Skin of body (tissue), 2 donors: ENCODE data around the gene SPATA46. TPM values are rescaled to one million over a fixed set of nuclear protein-coding genes. Genes with fewer than 3 reads are reported as not detected.
"Not testable (repeated sequence)": the region's sequence is repeated elsewhere in the genome, so short reads cannot be mapped to it uniquely, and the experiment has no call there.

Experiments used
- DNase-seq: peaks from one replicate; lab custom pipeline; 2025; lab: John Stamatoyannopoulos, UW
- total RNA-seq: library from RNA; depleted of rRNA; stranded (reverse); fragments of >200 nt; gene quantifications from one replicate; pipeline ENCODE4 v1.2.3, GENCODE V29; 2014

SPATA46 gene
- total RNA-seq, 1 donor from 2014 or later = not detected

DNA sequence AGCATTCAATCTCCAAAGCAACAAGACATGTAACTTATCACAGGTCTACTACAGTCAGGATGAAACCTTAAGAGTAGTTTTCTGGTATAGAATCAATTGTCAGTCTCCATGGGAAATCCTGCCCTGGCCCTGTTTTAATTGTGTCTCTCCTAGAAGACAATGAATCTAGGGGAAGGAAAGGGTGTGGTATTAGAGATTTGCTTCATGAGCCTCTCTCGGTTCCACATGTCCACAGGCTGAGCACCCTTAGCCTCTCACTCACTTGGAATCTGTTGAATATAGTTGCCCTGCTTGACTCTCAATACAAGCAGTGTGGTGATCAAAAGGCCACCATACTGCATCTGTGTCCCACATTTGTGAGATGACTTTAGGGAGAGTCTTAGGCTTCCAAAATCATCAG is 17.7 kb downstream of the SPATA46 start:
- DNase-seq = no peak

DNA sequence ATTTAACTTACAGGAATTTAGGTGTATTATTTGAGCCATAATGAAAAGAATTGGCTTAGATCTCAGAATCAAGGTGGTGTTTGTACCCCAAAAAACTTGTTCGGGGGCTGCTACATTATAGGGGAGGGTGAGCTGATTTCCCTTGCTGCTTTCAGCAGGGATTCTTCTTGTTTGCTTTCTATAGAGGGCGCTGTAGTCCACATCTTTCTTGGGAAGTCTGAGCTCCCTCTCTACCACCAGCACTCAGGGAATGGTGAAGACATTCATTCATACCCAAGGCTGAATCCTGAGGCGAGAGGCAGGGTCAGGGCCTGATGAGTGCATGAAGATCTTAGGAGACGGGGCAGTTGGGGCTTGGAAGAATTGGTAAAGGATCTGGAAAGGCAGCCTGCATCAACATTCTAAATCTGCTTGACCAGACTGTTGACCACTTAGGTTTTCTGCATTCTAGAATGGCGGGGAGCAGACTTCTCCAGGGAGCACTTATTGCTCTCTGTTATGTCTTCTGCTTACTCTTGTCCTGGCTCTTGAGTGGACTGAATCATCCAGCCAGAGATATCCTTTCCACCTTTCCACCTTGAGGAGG is 18.9 kb downstream of the SPATA46 start:
- DNase-seq = no peak

DNA sequence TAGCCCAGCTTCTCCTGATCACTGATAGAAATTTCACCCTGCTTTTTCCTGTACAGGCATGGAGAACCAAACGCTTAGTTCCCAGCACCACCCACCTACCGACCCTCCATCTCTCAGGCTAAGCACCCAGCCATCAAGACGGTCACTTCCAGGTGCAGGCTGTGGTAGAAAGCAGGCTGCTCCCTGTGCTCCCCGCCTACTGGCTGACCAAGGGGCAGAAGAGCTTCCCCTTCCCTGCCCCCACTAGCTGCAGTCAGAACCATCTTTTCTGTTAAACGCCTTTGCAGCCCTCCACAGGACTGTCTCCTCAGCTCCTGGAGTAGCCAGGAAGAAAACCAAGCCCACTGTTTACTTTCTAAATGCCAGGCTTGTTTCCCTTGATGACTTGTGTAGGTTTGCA is 23.0 kb downstream of the SPATA46 start:
- DNase-seq = no peak

DNA sequence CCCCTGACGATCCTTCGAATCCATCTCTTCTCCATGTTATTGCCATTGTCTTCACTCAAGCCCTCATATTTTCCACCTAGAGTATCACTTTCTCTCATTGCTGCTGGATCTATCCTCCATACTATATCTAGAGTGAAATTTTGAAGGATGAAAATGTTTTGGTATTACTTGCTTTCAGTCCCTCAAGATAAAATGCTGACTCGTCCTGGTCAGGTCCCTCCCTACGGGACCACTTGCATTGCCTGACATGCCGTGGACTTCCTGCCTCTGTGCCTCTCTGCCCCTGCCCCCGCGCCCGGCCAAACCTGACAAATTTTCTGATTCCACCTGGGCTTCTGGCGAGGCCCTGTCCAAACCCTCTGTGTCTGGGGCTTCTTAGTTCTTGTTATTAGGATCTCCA is 23.6 kb downstream of the SPATA46 start:
- DNase-seq = no peak

DNA sequence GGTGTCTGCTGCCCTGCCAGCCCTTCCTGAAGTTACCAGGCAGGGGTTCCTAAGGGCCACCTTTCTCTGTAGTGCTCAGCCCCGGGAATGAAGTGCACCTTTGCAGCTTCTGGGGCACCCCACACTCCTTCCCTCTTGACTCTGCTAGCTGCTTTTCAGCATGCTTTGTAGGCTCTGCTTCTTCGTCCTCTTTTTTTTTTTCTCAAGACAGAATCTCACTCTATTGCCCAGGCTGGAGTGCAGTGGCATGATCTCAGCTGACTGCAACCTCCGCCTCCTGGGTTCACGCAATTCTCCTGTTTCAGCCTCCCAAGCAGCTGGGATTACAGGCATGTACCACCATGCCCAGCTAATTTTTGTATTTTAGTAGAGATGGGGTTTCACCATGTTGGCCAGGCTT is 24.8 kb downstream of the SPATA46 start:
- DNase-seq = not testable (repeated sequence)

DNA sequence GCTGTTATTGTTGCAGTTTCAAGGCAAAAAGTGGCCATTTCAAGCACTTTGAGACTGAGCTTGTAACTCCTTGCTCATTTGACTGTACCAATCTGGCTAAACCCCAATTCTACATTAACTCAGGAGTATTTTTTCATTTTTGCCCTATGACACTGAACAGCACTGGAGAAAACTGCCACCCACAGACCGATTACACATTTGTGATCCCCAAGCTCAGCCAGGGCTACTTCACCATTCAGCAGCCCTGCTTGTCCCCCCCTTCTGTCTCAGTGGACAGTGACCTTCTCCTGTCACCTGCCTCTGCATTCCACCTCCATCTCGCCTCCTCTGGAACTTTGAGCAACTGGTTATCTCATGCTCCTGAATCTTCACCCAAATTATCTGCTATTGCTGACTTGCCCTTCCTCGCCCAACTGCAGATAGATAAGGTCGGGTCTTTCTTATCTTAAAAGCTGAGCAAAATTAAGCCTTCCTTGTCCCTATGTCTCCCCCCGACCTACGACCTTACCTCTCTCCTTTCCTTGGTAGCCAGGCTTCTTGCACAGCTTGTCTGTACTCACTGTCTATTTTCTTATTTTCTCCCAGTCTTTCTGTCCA is 25.3 kb downstream of the SPATA46 start:
- DNase-seq = no peak

DNA sequence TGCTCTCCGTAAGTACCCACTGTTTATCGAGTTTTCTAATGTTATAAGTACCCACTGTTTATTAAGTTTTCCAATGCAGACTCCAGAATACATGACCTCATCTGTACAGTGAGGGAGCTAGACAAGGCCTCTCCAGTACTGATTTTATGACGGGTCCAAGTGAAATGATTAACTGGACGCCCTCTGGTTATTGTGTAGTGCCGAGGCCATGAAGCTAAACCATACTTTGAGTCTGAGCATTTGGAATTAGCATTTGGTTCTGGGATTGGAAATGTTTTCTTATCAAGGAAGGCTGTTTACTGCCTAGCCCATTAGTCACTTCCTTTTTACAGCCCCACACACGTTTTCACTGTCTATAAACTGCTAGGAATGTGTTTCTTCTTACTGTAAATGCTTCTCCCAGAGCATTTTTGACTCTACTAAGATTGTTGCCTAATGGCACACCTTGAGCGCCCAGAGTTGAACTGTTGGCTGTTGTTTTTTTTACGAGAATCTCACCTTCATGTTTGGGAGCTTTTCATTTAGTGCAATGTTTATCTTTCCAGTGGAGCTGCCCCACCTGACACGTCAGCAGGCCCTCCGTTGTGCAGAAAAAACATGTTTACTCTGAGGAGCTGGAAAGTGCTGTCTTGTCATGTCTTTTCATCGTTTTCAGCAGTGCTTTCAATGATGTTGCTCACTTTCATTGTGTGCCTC is 26.9 kb downstream of the SPATA46 start:
- peak; percentile 17 for DNase-seq

DNA sequence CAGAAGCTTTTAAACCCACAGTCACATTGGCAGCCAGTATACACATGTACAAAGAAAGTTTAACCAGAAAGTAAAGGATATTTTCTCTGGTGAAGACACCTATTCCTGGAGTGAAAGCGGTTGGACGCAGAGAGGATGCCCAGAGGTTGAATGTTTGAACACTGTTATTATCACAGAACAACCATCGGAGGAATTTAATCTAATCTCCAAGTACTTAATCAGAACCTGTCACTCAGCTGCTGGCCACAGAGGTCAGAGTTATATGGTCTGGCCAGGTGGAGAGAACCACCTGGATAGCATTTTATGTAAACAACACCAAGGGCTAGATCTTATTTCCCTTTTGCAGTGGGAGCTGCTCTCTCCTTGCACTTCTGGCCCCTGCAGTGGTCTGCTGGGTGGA is 29.4 kb downstream of the SPATA46 start:
- DNase-seq = no peak

DNA sequence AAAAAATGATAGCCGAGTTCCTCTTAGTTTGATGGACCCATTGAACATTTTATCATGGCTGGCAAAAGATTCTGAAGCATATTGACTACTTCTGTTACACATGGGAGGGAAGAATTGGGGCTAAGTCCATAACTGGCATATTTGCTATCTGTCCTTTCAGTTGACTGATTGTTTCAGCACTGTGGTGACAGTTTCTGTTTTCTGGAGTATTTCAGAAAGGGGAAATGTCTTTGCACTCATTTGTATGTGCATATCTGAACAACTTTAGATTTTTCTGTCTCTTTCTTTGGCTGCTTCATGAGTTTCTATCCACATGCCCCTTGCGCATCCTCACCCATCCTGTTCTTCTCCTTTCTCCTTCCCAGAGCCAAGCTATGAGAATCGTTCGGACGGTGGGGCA is 33.2 kb downstream of the SPATA46 start:
- no peak for DNase-seq

DNA sequence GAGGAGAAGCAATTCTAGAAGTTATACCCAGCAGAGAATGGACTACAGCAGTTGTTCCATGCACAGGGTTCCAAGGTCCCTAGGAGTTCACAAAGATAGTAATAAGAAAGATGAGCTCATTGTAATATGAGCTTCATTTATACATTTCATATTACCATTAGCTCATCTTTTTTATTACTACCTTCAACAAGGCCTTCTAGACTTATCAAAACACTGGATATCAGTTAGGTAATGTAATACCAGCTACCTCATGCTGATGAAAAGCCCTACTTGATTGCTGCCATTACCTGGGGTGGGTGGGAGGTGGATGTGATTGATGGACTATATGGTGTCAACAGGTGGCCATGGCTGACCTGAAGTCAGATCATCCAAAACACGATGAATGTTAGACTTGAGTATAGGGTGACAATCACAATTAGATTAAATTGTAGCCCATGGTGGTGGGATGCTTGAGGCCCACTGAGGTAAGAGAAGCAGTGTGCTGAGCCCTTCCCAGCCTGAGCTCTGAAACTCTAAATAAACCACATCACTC is 34.1 kb downstream of the SPATA46 start:
- DNase-seq = no peak

DNA sequence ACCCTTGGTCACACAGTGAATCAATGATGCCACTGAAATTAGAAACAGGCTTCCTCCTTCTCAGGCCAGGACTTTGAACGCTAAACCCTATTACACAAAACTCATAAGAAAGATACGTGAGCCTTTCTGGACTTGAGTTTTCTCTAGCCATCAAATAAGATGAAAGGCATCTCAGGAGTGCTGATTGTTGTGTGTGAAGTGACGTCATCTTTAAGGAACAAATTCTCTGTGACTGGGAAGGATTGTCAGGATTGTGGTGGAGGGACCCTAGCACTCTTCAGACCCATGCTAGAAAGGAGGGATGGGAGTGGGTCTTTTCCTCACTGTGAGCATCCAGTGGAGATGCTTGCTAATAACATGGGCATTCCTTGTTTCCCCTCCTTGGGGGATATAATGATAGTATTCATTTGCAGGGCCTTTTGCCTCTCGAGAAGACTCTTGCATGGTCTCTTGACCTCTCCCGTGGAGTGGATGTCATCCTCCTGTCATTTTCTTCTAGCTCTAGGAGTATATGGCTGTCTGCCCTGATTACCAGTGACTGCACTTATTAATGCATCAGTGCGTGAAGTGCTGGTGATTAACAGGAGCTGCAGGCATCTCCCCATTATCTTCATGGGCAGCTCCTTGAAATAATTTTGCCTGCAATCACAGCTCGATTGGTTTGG is 39.9 kb downstream of the SPATA46 start:
- DNase-seq = no peak

DNA sequence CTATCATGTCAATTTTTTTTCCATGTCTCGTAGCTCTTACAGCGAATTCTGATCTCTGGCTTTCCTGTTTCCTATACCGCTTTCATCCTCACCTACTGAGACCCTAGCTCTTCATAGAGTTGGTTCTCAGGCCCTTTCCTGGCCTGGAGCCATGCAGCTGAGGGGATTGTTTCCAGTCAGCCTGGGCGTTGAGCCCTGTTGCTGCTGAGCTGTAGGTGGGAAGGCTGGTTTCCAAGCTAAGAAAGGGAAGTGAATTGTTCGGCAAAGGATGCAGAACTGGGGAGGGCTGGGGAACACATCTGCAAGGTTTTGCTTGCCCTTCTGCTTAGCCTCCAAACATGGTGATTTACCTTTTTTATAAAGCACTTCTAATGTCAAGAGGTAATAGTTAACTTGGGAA is 41.5 kb downstream of the SPATA46 start:
- no peak for DNase-seq

DNA sequence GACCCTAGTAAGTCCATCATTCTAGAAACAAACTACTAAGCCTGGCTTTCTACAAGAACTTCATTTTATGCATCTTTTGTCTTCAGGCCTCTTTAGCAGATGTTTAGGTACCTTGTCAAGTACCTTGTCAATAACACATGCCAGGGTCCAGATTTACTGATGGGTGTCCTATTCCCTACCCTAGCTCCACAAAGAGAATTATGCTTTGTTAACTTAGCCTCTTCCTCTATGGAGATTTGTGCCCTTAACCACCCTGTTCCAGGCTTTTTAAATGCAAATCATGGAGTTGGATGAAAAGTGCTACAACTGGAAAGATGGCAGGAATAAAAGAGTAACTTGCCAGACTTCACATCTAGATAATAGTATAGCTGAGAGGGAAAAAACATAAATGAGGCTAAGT is 42.7 kb downstream of the SPATA46 start:
- DNase-seq = no peak

DNA sequence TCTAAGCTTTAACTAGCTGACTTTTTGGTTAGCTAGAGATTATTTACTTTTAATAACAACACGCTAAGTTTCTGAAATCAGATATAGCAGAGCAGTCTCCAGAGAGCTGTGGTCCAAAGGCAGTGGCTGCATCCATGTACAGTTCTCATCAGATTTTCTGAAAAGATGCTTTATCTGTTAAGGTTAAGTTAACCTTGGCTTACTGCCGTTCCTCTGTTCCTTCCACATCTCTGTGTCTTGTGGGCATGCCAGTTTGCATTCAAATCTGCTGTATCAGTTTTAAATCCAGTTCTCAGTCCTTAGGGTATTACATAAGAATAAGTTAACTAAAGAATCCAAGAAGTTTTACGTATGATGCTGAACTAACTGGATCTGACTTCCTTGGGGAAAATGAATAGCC is 46.8 kb downstream of the SPATA46 start:
- no peak for DNase-seq

DNA sequence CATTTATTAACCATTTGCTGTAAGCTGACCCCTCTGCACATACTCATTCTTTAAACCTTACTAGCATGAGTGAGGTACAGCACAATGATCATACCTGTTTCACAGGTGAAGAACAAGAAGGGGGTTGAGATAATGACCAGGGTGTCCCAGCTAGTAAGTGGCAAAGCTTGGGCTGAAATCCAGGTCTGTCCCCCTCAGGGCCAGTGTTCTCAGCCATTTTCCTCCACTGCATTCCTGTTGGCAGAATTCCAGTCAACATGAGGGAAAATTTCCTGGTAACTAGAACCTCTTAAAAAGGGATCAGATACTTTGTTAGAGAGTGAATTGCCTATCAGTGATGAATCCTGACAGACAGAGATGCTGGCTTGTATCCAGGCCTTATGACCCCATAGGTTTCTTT is 48.1 kb downstream of the SPATA46 start:
- DNase-seq = no peak

DNA sequence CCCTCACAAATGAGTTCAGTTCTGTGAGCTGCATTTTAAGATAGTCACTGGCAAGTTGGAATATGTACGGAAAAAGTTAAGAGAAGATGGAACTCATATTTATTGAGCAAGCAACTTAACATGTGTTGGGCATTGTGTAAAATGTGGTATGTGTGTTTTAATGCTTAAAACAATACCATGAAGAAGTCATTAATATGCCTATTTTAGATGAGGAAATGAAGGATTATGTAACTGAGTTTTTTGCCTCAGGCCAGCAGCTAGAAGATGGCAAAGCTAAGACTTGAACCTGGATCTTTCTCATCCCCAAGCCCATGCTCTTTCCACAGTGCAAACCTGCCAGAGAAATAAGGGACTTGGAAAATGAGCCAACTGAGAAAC is 48.9 kb downstream of the SPATA46 start:
- no peak for DNase-seq

DNA sequence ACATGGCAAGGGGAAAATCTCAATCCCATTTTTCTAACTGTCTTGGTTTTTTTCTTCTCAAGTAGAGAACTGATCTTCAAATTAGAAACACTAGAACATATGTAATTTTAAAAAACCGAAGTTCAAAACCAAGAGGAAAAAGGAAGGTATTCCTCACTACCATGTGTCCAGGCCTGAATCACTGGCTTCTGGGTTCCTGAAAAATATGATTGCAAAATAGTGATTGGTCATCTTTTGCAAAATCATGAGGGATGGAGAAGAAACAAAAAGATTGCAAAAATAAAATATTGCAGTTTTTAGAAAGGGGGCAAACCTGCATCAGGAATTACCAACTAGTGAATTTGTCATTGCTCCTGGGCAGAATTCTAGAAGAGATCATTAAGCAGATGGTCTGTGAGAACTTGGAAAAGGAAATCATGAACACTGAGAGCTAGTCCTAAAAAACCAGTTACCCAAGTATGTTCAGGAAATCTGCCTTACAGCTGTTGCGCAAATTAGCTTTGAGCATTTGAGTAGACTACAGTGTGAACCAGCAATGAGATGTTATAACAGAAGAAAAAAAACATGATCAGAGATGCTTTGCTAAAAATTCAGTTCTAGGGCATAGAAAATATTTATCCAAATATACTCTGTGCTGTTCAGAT is 49.4 kb downstream of the SPATA46 start:
- no peak for DNase-seq

DNA sequence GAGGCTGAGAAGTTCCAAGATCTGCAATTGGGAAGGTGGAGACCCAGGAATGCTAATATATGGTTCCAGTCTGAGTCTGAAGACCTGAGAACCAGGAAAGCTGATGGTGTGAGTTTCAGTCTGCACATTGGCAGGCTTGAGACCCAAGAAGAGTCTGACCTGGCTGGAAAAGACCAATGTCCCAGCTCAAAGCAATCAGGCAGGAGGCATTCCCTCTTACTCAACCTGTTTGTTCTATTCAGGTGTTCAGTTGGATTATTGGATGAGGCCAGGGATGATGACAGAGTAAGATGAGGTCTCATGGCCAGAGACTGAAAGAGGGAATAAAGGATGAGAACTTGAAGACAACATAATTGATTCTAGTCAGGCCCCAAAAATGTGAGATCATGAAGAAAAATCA is 50.1 kb downstream of the SPATA46 start:
- DNase-seq = no peak

DNA sequence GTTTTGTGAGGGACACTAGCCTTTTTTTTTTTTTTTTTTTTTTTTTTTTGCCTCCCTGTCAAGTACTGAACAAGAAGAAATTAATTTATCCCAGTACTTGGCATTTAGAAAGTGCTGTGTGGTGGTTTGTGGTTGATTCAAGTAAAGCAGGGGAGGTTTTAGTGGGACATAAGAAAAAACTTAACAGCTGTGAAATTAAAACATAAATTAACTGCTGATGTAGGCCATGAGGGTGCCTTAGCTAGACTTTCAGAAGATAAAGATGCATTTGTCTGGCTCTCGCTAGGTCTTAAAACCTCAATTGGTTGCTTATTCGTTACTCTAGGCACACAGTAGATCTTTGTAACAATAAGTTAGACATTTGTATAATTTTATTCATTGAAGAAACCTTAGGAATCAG is 52.3 kb downstream of the SPATA46 start:
- peak; percentile 17 for DNase-seq
